HepG2 (cell line): ENCODE data around the gene TNFRSF25. TPM values are rescaled to one million over a fixed set of nuclear protein-coding genes. Genes with fewer than 3 reads are reported as not detected.

Experiments
- CEBPB ChIP-seq: IDR thresholded peaks from 2 replicates; pipeline ENCODE4 v1.6.1; 2011; ENCODE audit warnings: low read depth, low read length, improper control_type of control experiment, borderline replicate concordance
- CEBPG ChIP-seq: IDR thresholded peaks from 2 replicates; pipeline ENCODE4 v1.6.1; 2016
- DR1 ChIP-seq: sonication (generic); formaldehyde crosslinking; IDR thresholded peaks from 2 replicates; pipeline ENCODE4 v1.8.0; 2021; ENCODE audit warnings: mild to moderate bottlenecking, missing genetic modification reagents, inconsistent platforms
- GATAD1 ChIP-seq: IDR thresholded peaks from 2 replicates; pipeline ENCODE4 v1.6.1; 2016; ENCODE audit warnings: missing genetic modification reagents, missing compliant biosample characterization
- HMGA1 ChIP-seq: sonication (generic); formaldehyde crosslinking; conservative IDR thresholded peaks from 2 replicates; pipeline ENCODE4 v1.4.0; 2020; ENCODE audit warnings: missing genetic modification reagents
- KDM5B ChIP-seq: sonication (generic); formaldehyde crosslinking; IDR thresholded peaks from 2 replicates; pipeline ENCODE4 v1.4.0; 2020; ENCODE audit warnings: missing genetic modification reagents, mild to moderate bottlenecking, borderline replicate concordance
- MTA3 ChIP-seq: sonication (generic); formaldehyde crosslinking; IDR thresholded peaks from 2 replicates; pipeline ENCODE4 v1.4.0; 2020; ENCODE audit warnings: missing genetic modification reagents
- NFE2L1 ChIP-seq: sonication (generic); formaldehyde crosslinking; IDR thresholded peaks from 2 replicates; pipeline ENCODE4 v1.4.0; 2020; ENCODE audit warnings: missing genetic modification reagents, mild to moderate bottlenecking, borderline replicate concordance
- PHF20 ChIP-seq: sonication (generic); formaldehyde crosslinking; IDR thresholded peaks from 2 replicates; pipeline ENCODE4 v1.5.0; 2020; ENCODE audit warnings: mild to moderate bottlenecking, missing genetic modification reagents
- RBAK ChIP-seq: sonication (generic); formaldehyde crosslinking; IDR thresholded peaks from 2 replicates; pipeline ENCODE4 v1.5.1; 2020; ENCODE audit warnings: mild to moderate bottlenecking, missing genetic modification reagents
- RFX5 ChIP-seq: IDR thresholded peaks from 2 replicates; pipeline ENCODE4 v1.6.1; 2011; ENCODE audit warnings: low read depth, low read length, improper control_type of control experiment
- RXRB ChIP-seq: IDR thresholded peaks from 2 replicates; pipeline ENCODE4 v1.6.1; 2016; ENCODE audit warnings: borderline replicate concordance, missing genetic modification reagents, missing compliant biosample characterization
- THRA ChIP-seq: sonication (generic); formaldehyde crosslinking; IDR thresholded peaks from 2 replicates; pipeline ENCODE4 v1.4.0; 2020; ENCODE audit warnings: missing genetic modification reagents, borderline replicate concordance
- U2AF1 ChIP-seq: fragments of 200-400 bp; formaldehyde crosslinking; optimal IDR thresholded peaks from 2 replicates; pipeline ENCODE3; 2017; ENCODE audit warnings: mild to moderate bottlenecking, low read depth, low read length
- ZIK1 ChIP-seq: sonication (generic); formaldehyde crosslinking; IDR thresholded peaks from 2 replicates; pipeline ENCODE4 v1.5.0; 2020; ENCODE audit warnings: mild to moderate bottlenecking, low read depth, missing genetic modification reagents, borderline replicate concordance
- ZMYM4 ChIP-seq: sonication (generic); formaldehyde crosslinking; IDR thresholded peaks from 2 replicates; pipeline ENCODE4 v1.8.1; 2023; ENCODE audit warnings: mild to moderate bottlenecking, missing genetic modification reagents
- ZNF121 ChIP-seq: sonication (generic); formaldehyde crosslinking; IDR thresholded peaks from 2 replicates; pipeline ENCODE4 v1.5.0; 2020; ENCODE audit warnings: mild to moderate bottlenecking, missing genetic modification reagents
- ZNF331 ChIP-seq: sonication (generic); formaldehyde crosslinking; IDR thresholded peaks from 2 replicates; pipeline ENCODE4 v1.4.0; 2020; ENCODE audit warnings: missing genetic modification reagents
- ZNF530 ChIP-seq: sonication (generic); formaldehyde crosslinking; IDR thresholded peaks from 2 replicates; pipeline ENCODE4 v1.5.0; 2020; ENCODE audit warnings: low read depth, mild to moderate bottlenecking, missing genetic modification reagents
- ZNF704 ChIP-seq: sonication (generic); formaldehyde crosslinking; IDR thresholded peaks from 2 replicates; pipeline ENCODE4 v1.8.1; 2023; ENCODE audit warnings: mild to moderate bottlenecking, inconsistent platforms, moderate library complexity, missing genetic modification reagents, borderline replicate concordance
- ZNF772 ChIP-seq: sonication (generic); formaldehyde crosslinking; IDR thresholded peaks from 2 replicates; pipeline ENCODE4 v1.5.0; 2020; ENCODE audit warnings: mild to moderate bottlenecking, missing genetic modification reagents
- ZNF776 ChIP-seq: sonication (generic); formaldehyde crosslinking; IDR thresholded peaks from 2 replicates; pipeline ENCODE4 v1.4.0; 2020; ENCODE audit warnings: mild to moderate bottlenecking, missing genetic modification reagents
- ZNF782 ChIP-seq: sonication (generic); formaldehyde crosslinking; IDR thresholded peaks from 2 replicates; pipeline ENCODE4 v1.4.0; 2020; ENCODE audit warnings: missing genetic modification reagents, mild to moderate bottlenecking, borderline replicate concordance
- ZNF83 ChIP-seq: sonication (generic); formaldehyde crosslinking; IDR thresholded peaks from 2 replicates; pipeline ENCODE4 v1.4.0; 2020; ENCODE audit warnings: missing genetic modification reagents, mild to moderate bottlenecking, borderline replicate concordance
- ZNF879 ChIP-seq: sonication (generic); formaldehyde crosslinking; IDR thresholded peaks from 2 replicates; pipeline ENCODE4 v1.8.1; 2023; ENCODE audit warnings: missing genetic modification reagents
- polyA plus RNA-seq, 8 experiments: library from polyadenylated mRNA; depleted of rRNA in 3 of 8; stranded (reverse) in 7 of 8; unstranded in 1 of 8; fragments of >200 nt; fragmentation: Illumina TruSeq in 4 of 8; extraction: Trizol in 4 of 8; gene quantifications; 2 replicates each; pipeline versions ENCODE4 v1.2.1 to v1.2.3, GENCODE V29; 2011 to 2016; ENCODE audit warnings: low read depth in 4 of 8, missing spikeins in 1 of 8, mixed read lengths in 1 of 8; ENCODE audit not compliant: insufficient read depth in 1 of 8
- total RNA-seq, 5 experiments: library from RNA; depleted of rRNA; stranded (reverse); fragments of >200 nt; fragmentation: Illumina TruSeq; extraction: Trizol; gene quantifications; 2 replicates each; pipeline ENCODE4 v1.2.3, GENCODE V29; 2016; ENCODE audit warnings: low read depth in 1 of 5
- TF ChIP-seq, protein P1 (sequence below): sonication (generic); formaldehyde crosslinking; IDR thresholded peaks from 2 replicates; pipeline ENCODE4 v1.8.0; 2023; ENCODE audit warnings: mild to moderate bottlenecking, missing genetic modification reagents
- TF ChIP-seq, protein P2 (sequence below): IDR thresholded peaks from 2 replicates; pipeline ENCODE4 v1.6.1; 2016; ENCODE audit warnings: low read depth

Gene TNFRSF25
- total and polyA plus RNA-seq, 2 of the 13 experiments (the other 11 are each of a cell fraction or from before 2014, with no cell fraction given), result 1.4 to 1.5 TPM

DNA sequence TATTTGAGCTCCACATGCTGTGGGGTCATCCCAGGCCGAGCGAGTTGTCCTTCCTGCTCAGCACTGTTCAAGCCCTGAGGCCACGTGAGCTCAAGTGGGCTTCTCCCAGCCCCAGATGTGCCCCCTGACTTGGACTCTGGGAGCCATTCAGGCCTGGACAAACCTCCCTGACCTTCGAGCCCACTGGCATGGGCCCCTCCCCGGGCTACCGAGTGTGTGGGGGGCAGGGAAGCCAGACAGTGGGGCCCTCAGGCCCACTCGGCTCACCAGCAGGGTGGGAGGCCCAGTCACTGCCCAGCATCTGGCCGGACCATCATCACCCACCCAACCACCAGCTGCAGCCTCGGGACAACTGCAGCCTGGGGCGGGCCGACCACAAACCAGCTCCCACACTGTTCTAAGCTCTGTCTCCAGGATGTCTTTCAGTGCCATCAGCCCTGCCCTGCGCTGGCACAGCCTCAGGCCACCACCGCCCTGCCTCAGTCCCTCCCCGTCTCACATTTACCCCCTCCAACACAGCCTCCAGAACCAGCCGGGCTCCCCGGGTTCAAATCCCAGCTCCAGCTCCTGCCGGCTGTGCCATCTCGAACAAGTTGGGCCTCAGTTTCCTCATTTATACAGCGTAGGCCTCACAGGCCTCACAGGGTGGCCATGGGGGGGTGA is 46.4 kb upstream of the TNFRSF25 start (continued):
- TF ChIP-seq ZNF879 (CRISPR knock-in tag), result no peak
- no peak for TF ChIP-seq ZNF782
- no peak for TF ChIP-seq CEBPB
- no peak for TF ChIP-seq ZNF772
- TF ChIP-seq MTA3, result no peak
- no peak for TF ChIP-seq HMGA1
- 0 out of 2 replicates have a peak, but pooled peaks have one; percentile 25 for TF ChIP-seq DR1 (CRISPR knock-in tag)
- peak; percentile 72; the same call in 1 of the 2 replicates for TF ChIP-seq THRA
- TF ChIP-seq, protein P1, sequence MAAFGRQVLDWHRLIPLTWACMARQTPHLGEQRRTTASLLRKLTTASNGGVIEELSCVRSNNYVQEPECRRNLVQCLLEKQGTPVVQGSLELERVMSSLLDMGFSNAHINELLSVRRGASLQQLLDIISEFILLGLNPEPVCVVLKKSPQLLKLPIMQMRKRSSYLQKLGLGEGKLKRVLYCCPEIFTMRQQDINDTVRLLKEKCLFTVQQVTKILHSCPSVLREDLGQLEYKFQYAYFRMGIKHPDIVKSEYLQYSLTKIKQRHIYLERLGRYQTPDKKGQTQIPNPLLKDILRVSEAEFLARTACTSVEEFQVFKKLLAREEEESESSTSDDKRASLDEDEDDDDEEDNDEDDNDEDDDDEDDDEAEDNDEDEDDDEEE (CRISPR knock-in tag), result no peak
- TF ChIP-seq GATAD1 (CRISPR knock-in tag), result no peak
- TF ChIP-seq PHF20 (CRISPR knock-in tag), result peak; percentile 35; the same call in 1 of the 2 replicates
- TF ChIP-seq RFX5, result no peak
- no peak for TF ChIP-seq ZNF530
- TF ChIP-seq KDM5B, result peak; percentile 49; the same call in 1 of the 2 replicates
- no peak for TF ChIP-seq ZNF83 (CRISPR knock-in tag)
- TF ChIP-seq NFE2L1 (CRISPR knock-in tag), result no peak
- TF ChIP-seq ZIK1, result no peak
- peak; percentile 32; the same call in 1 of the 2 replicates for TF ChIP-seq RXRB
- no peak for TF ChIP-seq ZNF121 (CRISPR knock-in tag)
- 0 out of 2 replicates have a peak, but pooled peaks have one; percentile 23 for TF ChIP-seq ZNF331 (CRISPR knock-in tag)
- TF ChIP-seq RBAK (CRISPR knock-in tag), result no peak
- TF ChIP-seq ZNF776 (CRISPR knock-in tag), result no peak
- no peak for TF ChIP-seq U2AF1
- no peak for TF ChIP-seq ZMYM4 (CRISPR knock-in tag)
- TF ChIP-seq, protein P2, sequence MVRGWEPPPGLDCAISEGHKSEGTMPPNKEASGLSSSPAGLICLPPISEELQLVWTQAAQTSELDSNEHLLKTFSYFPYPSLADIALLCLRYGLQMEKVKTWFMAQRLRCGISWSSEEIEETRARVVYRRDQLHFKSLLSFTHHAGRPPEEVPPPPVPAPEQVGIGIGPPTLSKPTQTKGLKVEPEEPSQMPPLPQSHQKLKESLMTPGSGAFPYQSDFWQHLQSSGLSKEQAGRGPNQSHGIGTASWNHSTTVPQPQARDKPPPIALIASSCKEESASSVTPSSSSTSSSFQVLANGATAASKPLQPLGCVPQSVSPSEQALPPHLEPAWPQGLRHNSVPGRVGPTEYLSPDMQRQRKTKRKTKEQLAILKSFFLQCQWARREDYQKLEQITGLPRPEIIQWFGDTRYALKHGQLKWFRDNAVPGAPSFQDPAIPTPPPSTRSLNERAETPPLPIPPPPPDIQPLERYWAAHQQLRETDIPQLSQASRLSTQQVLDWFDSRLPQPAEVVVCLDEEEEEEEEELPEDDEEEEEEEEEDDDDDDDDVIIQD (CRISPR knock-in tag), result no peak
- TF ChIP-seq CEBPG (CRISPR knock-in tag), result no peak
- no peak for TF ChIP-seq ZNF704 (CRISPR knock-in tag)
